Measurements from ENCODE around the gene COG4.
A peak's percentile ranks its signal among the peaks of the same experiment; 100 is the strongest.

The COG4 gene

GRCh38 chr16:70526403-70526802 lies 3.0 kb upstream of the COG4 start:
- no peak for DNase-seq (ENCODE audit: low read depth)

GRCh38 chr16:70524399-70524825 lies 1.1 kb upstream of the COG4 start:
- peak; percentile 11 for DNase-seq (ENCODE audit: low read depth)

DNA sequence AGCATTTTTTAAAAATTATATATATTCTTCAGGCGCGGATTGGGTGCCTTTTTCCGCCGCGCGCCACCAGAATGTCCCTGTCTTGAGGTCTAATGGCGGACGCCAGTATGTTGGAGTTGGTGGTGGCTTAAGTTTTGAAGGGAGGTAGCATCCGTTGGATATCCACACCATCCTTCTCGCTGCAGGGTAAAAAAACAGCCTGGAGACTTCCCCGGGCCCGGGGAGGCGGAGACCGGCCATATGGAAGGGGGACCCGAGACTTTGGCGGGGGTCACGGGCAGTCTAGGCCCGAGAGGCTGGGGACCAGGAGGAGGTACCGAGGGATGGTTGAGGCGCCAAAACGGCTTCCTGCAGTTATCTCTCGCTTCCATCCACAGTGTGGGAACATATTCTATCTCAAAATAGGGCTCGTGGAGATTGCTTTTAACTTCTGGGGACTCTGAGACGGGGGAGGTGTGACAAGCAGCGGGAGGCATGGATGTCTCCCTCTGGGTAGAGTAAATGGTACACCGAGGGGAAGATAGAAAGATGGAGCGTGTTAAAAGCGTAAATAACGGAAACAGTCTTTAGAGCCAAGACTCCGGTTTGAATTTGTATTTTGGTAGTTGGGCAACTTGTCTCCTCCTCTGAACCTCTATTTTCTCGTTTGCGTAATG lies 517 bp upstream of the COG4 start, which contains the start of gene SF3B3:
TSS of gene SF3B3 (plus strand) at position 74 of the 656 bp plus-strand sequence. CDS start 2,841 bp downstream, outside the sequence.
- peak; percentile 42 for DNase-seq (ENCODE audit: low read depth)

DNA sequence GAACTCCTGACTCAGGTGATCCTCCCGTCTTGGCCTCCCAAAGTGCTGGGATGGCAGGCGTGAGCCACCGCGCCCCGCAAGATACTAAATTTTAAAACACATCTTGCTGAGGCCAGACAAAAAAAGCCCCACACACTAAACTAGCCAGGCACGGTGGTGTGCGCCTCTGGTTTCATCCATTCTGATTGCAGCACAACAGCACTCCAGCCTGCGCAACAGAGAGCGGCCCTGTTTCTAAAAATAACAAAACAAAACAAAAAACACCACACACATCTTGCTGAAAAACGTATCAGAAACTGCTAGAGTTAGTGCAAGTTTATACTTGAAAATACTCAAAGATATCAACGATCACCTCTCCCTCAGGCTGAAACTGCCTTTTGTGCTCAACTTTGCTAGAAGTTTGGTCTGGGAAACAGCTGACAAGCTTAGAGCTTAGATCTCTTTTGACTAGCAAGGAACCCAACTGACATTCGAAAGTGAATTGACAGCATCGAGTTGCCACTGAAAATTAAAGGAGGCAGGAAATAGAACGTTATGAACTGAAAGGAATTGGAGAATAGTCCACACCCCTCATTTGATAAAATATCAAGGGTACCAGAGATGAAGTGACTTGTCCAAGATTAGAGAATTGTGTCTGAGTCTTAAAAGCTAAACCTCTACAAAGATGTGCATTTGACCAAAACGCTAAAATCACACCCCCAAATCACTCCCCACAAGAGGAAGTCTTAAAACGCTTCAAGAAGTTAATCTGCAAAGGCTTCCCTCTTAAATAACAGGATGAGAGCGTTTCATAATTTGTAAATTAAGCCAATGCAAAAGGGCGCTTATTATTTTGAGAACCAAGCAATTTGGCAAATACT lies 908 bp downstream of the COG4 start:
- DNase-seq (ENCODE audit: low read depth) = no peak

DNA sequence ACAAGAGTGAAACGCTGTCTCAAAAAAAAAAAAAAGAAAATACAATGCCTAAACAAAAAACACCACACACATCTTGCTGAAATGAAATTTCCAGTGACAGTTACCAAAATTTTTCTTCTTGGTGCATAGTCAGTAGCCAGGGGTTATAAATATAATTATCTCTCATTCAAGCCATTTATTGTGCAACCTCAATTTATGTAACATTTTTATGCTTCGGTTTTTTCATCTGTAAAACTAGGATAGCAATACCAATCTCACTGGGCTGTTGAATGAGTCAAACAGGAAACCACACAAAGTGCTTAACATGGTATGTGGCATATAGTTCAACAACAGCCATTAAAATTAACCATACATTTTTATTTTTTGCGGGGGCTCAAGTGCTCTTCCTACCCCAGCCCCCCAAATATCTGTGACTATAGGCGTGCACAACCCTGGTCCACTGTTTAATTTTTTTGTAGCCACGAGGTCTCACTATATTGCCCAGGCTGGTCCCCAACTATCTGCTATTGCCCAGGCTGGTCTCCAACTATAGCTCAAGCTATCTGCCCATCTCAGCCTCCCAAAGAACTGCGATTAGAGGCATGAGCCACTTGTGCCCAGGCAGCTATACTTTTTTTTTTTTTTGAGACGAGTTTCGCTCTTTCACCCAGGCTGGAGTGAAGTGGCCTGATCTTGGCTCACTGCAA lies 2.6 kb downstream of the COG4 start:
- no peak for DNase-seq (ENCODE audit: low read depth)

- no peak for DNase-seq (ENCODE audit: low read depth)
Measured at GRCh38 chr16:70512456-70512855, 10.9 kb downstream of the COG4 start.

- DNase-seq (ENCODE audit: low read depth) = no peak
Measured at GRCh38 chr16:70511833-70512232, 11.5 kb downstream of the COG4 start.

DNA sequence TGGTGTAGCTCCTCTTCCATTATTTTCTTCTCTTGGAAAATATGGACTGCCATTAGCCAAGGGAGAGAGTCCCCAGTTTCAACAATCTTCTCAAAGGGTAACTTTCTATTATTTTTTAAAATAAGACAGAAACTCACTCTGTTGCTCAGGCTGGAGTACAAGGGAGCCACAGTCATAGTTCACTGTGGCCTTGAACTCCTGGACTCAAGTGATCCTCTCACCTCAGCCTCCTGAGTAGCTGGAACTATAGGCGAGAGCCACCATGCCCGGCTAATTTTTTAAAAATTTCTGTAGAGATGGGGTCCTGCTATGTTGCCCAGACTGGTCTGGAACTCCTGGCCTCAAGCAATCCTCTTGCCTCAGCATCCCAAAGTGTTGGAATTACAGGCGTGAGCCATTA lies 13.1 kb downstream of the COG4 start:
- no peak for DNase-seq (ENCODE audit: low read depth)

DNA sequence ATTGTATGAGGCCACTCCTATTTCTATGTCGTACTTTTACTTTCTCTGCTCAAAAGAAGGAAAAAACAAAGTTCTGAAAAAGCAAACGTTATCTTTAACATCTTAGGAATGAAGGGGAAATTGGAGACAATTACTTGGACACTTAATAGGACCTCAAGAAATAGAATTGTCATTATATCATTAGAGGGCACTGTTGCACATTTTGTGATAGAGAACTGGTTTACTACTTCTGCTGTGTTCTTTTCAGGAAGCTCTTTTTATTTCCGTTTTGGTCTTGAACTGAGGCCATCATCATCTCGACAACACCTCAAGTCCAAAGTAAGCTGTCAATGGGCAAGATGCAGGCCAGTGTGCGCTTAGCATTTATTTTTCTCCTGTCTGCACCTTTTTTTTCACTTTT lies 14.6 kb downstream of the COG4 start:
- DNase-seq (ENCODE audit: low read depth) = no peak

DNA sequence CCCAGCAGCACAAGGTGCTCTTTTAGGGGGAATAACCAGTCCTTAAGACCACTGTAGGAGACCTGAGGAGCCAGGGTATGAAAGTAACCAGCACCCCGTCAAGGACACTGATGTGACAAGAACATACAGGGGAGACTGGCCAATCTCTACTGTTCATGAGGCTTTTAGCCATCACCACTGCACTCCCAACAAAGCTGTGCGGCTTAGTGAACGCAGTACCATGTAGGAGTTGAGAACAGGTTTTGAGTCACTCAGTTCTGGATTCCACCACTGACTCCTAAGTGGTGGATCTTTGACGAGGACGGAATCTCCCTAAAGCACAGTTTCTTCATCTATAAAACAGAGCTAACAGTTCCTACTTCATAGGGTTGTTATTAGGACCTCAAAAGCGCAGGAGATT lies 26.8 kb downstream of the COG4 start:
- no peak for DNase-seq (ENCODE audit: low read depth)

GRCh38 chr16:70495425-70496182 lies 27.8 kb downstream of the COG4 start:
- no peak for DNase-seq (ENCODE audit: low read depth)

DNA sequence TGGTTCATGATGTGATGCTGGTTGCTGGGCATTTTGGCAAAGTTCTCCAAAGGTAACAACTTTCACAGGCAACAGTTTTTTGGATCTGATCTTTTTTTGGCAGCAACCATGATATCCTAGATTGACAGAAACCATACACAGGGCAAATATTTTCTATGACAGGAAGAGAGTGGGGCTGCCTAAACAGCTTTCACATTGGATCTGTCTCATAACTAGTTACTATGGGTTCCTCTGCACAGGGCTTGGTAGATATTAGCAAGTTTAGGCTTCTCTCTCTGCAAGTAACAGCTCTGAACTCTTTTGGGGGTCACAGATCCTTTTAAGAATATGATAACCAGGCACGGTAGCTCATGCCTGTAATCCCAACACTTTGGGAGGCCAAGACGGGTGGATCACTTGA lies 28.6 kb downstream of the COG4 start:
- DNase-seq (ENCODE audit: low read depth) = no peak

DNA sequence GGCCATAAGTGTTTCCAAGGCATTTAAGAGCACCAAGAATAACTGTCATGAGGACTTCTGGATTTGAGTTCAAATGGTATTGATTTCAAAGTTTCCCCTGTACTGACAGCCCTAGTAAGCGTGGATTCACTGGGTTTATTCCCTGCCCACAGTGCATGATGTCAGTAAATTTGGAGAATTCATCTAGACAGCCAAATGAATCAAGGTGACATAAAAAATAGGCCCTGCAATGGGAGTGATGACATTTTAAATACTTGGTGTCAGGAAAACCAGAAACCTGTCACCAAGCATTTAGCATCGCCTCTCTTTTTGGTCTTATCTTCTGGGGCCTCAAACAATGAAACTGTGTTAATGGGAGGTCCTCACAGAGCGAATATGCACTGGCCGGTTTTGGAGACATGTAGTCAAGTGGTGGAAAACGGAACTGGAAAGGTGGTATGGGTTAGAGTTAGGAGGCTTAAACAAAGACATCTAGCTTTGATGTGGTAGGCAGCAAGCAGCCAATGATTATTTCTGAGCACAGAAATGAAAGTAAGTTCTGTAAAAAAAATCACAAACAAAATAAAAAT lies 29.1 kb downstream of the COG4 start:
- no peak for DNase-seq (ENCODE audit: low read depth)

GRCh38 chr16:70493802-70494201 lies 29.6 kb downstream of the COG4 start:
- DNase-seq (ENCODE audit: low read depth) = no peak

DNA sequence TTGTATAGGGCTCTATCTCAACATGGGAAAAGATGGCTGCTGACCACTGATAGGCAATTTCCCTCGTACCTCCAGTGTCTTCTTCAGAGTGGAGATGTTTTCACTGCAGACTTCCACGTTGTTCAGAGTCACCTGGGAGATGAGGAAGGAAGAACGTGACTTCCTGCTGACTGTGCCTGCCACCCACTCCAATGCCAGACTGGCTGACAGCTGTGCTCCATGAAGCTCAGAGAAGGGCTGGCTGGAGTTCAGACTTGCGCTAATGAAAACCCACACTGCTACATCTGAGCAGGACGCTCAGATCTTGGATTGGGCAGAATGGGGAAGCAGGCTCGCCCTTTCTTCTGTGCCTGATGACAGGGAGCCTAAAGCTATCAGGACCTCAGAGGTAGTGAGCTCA lies 33.1 kb downstream of the COG4 start:
- DNase-seq (ENCODE audit: low read depth) = no peak

DNA sequence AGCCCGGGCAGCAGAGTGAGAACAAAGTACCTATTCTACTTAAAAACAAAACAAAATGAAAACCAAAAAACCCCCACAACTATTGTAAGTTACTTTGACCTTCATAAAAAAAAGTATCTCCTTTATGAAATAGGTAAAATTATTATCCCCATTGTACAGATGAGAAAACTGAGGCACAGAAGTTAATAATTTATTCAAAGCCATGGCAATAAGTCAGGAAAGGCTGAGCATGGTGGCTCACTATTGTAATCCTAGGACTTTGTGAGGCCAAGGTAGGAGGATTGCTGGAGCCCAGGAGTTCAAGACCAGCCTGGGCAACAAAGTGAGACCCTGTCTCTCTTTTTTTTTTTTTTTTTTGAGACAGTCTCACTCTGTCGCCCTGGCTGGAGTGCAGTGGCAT lies 38.5 kb downstream of the COG4 start:
- DNase-seq (ENCODE audit: low read depth) = no peak

GRCh38 chr16:70483426-70483825 lies 39.9 kb downstream of the COG4 start:
- no peak for DNase-seq (ENCODE audit: low read depth)

GRCh38 chr16:70482624-70483023 lies 40.7 kb downstream of the COG4 start:
- DNase-seq (ENCODE audit: low read depth) = no peak

- no peak for DNase-seq (ENCODE audit: low read depth)
Measured at GRCh38 chr16:70481929-70482536, 41.3 kb downstream of the COG4 start.

DNA sequence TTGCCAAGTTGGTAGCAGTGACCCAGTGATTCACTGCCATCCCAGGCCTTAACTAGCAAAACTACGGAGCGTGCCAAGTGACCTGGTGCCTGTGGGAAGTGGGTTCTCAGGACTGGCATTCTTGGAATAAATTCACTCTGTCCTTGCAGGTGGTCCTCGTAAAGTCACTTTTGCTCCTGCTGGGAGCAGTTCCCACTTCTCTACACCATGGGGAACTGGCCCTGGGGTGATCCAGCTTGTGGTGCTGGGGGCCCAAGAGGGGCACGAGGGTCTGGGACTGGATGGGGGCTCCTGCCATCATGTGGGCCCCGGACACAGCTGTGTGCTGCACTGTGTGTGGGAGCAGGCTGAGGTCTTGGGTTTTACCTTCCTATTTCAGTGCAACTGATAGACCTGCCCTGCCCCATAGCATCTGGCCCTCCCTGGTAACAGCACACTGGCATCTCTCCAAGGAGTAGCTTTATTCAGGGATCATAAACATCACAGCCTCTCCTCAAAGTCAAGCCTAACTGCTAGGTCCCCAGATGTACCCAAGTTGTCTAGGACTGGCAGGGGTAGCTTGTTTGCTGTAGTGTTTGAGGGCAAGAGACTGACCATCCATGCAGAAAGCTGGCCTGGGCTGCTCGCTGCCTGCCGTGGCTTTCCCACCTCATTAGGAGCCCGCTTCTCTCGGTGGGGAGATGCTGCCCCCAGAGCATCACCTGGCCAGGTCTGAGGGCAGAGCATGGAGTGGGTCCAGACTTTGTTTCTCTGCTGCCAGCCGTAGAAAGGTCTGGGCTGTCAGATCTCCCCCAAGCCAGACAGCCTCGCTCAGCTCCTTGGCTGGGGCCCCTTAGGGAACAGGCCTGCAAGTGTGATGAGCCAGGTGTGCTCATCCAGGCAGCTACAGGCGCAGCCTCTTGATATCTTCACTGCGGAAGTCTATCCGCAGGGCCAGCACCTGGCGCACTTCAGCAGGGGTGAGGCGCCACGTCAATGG lies 42.9 kb downstream of the COG4 start:
- DNase-seq (ENCODE audit: low read depth) = no peak
